Inflammatory macrophage treated with lipopolysaccharide for 1 hour (primary cell): Measurements from ENCODE around the gene ENDOD1.
"Not testable (repeated sequence)": the region's sequence is repeated elsewhere in the genome, so short reads cannot be mapped to it uniquely, and the experiment has no call there.

Experiments
- DNase-seq, 2 donors: peaks; one replicate each; pipeline ENCODE4 v3.0.0-alpha.2; 2020 to 2022

ENDOD1 gene

GRCh38 chr11:95089620-95090542 lies at the start of gene ENDOD1:
Gene ENDOD1, plus strand, starts transcription at chr11:95089846. Its CDS starts 82 bp downstream, at chr11:95089928.
- peak; percentile 80 to 82 for DNase-seq

- no peak for DNase-seq
These were observed 47.4 kb upstream of the ENDOD1 start for GRCh38 chr11:95042239-95042638.

- DNase-seq = no peak
These were observed 46.7 kb upstream of the ENDOD1 start for GRCh38 chr11:95042906-95043305.

GRCh38 chr11:95044010-95044409 lies 45.6 kb upstream of the ENDOD1 start:
- no peak for DNase-seq

- DNase-seq = no peak
These were observed 43.8 kb upstream of the ENDOD1 start for GRCh38 chr11:95045812-95046211.

- DNase-seq = not testable (repeated sequence)
These were observed 40.5 kb upstream of the ENDOD1 start, which contains the start of gene KDM4F for GRCh38 chr11:95049122-95049521. Gene KDM4F, plus strand, starts transcription at chr11:95049422.

GRCh38 chr11:95050595-95051202 lies 38.9 kb upstream of the ENDOD1 start:
- DNase-seq = no peak

GRCh38 chr11:95054356-95054755 lies 35.3 kb upstream of the ENDOD1 start:
- no peak for DNase-seq

- no peak for DNase-seq
These were observed 34.3 kb upstream of the ENDOD1 start for GRCh38 chr11:95055283-95055897.

- DNase-seq = no peak
These were observed 31.7 kb upstream of the ENDOD1 start for GRCh38 chr11:95057959-95058358.

- no peak for DNase-seq
These were observed 31.0 kb upstream of the ENDOD1 start for GRCh38 chr11:95058621-95059020.

GRCh38 chr11:95059046-95059445 lies 30.6 kb upstream of the ENDOD1 start:
- DNase-seq = no peak

GRCh38 chr11:95065336-95065735 lies 24.3 kb upstream of the ENDOD1 start:
- no peak for DNase-seq

GRCh38 chr11:95066716-95067038 lies 23.0 kb upstream of the ENDOD1 start, which contains the start of gene SRSF8:
Gene SRSF8, plus strand, starts transcription at chr11:95066919. Its CDS starts 308 bp downstream, at chr11:95067227.
- no peak for DNase-seq

GRCh38 chr11:95067039-95067840 lies 22.4 kb upstream of the ENDOD1 start:
- DNase-seq = peak; percentile 71 to 76

GRCh38 chr11:95067841-95068219 lies 21.8 kb upstream of the ENDOD1 start:
- peak; percentile 25 to 38 for DNase-seq

- DNase-seq = peak; percentile 83 to 92
These were observed 21.1 kb upstream of the ENDOD1 start for GRCh38 chr11:95068549-95068948.

- no peak for DNase-seq
These were observed 19.2 kb upstream of the ENDOD1 start for GRCh38 chr11:95070471-95070870.

GRCh38 chr11:95072948-95073347 lies 16.7 kb upstream of the ENDOD1 start:
- no peak for DNase-seq

GRCh38 chr11:95074792-95075563 lies 14.7 kb upstream of the ENDOD1 start:
- DNase-seq = no peak

GRCh38 chr11:95076416-95076815 lies 13.2 kb upstream of the ENDOD1 start:
- DNase-seq = peak; percentile 16 to 48

GRCh38 chr11:95076981-95077380 lies 12.7 kb upstream of the ENDOD1 start:
- DNase-seq = no peak
